Panc1 (cell line): ENCODE data around the gene HDAC7.

Experiments used
- CTCF ChIP-seq: fragments of 450-650 bp; IDR thresholded peaks from 2 replicates; pipeline ENCODE4 v1.5.1; 2017; ENCODE audit warnings: mild to moderate bottlenecking
- POLR2AphosphoS5 ChIP-seq: IDR thresholded peaks from 2 replicates; pipeline ENCODE4 v1.6.1; 2012; ENCODE audit warnings: mild to moderate bottlenecking, low read depth, low read length, moderate library complexity
- REST ChIP-seq, 2 experiments: IDR thresholded peaks; 2 replicates each; pipeline ENCODE4 v1.6.1; 2011 to 2012; ENCODE audit warnings: low read depth in 2 of 2, control low read depth in 1 of 2, low read length in 1 of 2, mild to moderate bottlenecking in 1 of 2, moderate library complexity in 1 of 2; ENCODE audit not compliant: insufficient read depth in 1 of 2
- TCF7L2 ChIP-seq: IDR thresholded peaks from 2 replicates; pipeline ENCODE4 v1.6.1; 2011; ENCODE audit warnings: mild to moderate bottlenecking, low read depth, low read length, inconsistent platforms

GRCh38 chr12:47864646-47865235 is 45.0 kb upstream of the HDAC7 start:
- no peak for TF ChIP-seq CTCF
- no peak for TF ChIP-seq REST (IDR thresholded peaks at IDR 0.05; ENCODE audit: insufficient read depth in 1 of 2, low read depth in 2 of 2, low read length in 1 of 2)
- no peak for TF ChIP-seq TCF7L2
- TF ChIP-seq POLR2AphosphoS5: no peak
